GM21619 (cell line): ENCODE measurements around the gene PTMA.
"Not testable (repeated sequence)": the region's sequence is repeated elsewhere in the genome, so short reads cannot be mapped to it uniquely, and the experiment has no call there.

Experiments
- ATAC-seq: cut with Tn5 transposase; IDR thresholded peaks from one replicate; pipeline ENCODE4 v1.9.1; 2021; ENCODE audit not compliant: unreplicated experiment

The PTMA gene

DNA sequence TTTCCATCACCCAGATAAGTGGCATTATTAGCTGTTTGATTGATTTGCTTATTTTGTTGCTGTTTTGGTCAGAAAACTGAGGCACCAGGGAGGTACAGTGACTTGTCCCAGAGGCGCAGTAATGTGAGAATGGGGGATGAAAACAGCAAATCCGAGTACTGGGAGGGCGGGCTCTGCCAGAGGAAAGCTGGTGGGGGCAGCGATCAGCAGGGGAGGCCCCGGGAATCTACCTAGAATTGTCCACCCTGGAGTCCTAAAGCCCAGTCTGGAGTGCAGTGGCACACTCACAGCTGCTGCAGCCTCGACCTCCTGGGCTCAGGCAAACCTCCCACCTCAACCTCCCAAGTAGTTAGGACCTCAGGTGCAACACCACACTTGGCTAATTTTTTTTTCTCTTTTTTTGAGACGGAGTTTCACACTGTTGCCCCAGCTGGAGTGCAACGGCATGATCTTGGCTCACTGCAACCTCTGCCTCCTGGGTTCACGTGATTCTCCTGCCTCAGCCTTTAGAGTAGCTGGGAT is 17.0 kb upstream of the PTMA start:
- ATAC-seq, result no peak

DNA sequence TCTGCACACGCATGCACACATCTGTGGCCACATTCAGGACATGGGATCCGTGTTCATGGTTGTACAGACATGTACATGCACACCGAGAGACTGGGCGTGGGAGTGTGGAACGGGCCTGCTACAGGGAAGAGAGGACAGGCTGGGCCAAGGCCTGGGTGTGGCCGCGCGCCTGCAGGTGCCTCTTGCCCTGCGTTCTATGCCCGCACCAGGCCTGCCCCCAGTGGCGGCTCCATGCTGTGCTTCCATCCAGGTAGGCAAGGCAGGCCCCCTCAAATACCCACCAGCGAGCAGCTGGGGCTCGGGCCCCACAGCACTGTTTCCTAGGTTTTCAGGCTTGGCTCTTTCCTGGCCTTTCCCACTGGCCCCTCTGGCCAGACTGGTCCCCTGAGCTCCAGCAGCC is 15.5 kb upstream of the PTMA start:
- no peak for ATAC-seq

DNA sequence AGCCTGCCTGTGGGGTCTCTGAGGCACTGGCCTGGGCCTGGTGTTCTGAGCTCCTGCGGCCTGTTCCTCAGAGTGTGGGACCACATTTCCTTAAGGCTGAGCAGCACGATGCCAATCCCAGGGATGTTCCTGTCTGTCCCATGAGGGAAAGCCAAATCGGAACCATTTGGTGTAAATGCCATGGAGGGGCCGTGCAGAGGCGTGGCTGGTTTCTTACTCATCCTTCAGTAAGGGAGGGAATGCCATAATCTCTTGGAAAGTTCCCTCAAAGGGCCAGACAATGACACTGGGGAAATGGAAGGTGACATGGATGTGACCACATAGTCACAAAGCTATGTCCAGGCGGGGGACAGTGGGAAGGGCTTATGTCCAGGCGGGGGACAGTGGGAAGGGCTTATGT is 14.4 kb upstream of the PTMA start:
- ATAC-seq, result no peak

DNA sequence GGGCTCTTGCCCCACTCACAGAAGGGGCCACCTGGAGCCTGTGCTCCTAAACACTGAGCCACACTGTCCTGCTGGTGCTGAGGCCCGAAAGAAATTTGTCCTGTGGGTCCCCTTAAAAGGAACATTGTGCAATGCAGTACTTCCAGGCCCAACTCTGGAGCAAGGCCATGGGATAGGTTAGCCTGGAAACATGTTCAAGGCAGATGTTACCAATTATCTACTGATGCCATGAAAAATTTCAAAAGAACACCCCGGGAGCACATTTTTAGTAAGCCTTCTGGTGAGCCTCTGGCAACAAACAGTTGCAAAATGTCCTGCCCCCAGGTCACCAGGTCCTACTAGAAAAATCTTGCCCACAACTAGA is 12.3 kb upstream of the PTMA start:
- no peak for ATAC-seq

DNA sequence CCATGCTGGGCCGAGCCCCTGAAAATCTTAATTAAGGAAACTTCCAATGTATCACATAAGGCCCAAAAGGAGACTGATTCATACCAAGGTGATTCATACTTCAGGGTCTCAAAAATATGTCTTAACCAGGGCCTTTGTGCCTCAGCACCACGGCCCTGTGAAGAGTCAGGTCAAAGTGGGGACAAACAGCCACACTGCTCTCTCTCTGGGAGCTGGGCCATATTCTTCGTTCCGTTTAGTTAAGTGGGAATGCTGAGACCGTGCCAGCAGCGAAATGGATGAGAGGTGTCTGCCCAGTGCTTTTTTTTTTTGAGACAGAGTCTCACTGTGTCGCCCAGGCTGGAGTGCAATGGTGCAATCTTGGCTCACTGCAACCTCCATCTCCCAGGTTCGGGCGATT is 9.3 kb upstream of the PTMA start:
- ATAC-seq, result no peak

DNA sequence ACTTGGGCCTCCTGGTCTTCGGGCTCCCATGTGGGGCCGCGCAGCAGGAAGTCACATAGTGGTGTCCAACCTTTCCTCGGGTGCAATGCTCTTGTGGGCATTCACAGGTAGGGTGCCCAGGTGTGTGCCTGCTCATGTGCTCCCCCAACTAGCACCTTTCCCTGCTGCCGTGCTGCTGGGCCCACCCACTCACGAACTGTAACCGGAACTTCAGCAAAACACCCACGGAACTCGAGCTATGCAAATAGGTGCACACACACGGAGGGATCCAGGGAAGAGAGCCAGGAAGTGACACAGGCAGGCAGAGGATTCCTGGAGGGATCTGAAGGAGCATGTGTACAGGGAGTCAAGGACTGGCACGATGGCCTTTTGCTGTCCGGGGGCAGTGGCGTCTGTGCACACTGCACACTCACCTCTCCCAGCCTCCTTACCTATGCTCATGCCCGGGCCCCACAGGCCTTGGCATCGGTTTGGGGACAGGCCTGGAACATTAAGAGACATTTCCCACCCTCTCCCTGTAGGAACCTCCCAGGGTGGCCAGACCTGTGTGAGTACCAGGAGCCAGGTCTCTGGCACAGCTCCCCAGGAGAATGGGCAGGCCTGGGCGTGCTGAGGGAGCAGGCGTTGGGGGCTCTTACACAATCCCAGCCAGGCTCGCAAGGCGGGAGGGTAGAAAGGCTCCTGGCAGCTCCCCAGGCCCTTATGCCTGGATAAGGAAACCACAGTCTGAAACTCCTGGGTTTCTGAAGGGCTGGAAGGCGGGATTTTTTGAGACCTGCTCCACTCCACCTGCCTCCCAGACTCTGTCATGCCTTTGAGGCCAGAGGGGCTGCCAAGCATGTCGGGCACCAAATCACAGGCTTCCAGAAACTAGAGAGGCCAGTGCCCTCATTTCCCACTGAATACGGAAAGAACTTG is 6.6 kb upstream of the PTMA start:
- no peak for ATAC-seq

DNA sequence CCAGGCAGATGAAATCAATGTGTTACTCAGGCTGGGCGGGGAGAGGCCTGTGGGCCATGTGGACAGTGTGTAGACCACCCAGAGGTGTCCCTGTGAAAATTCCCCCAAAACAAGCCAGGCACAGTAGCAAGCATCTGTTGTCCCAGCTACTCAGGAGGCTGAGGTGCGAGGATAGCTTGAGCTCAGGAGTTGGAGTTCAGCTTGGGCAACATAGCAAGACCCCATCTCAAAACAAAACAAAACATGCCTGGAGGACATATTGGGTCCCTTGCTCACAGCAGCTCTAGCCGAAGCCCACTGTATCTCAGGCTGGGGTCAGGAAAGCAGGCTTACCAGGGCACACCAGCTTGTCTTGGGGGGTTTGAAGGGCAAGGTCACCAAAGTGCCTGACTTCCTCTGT is 4.3 kb upstream of the PTMA start:
- no peak for ATAC-seq

DNA sequence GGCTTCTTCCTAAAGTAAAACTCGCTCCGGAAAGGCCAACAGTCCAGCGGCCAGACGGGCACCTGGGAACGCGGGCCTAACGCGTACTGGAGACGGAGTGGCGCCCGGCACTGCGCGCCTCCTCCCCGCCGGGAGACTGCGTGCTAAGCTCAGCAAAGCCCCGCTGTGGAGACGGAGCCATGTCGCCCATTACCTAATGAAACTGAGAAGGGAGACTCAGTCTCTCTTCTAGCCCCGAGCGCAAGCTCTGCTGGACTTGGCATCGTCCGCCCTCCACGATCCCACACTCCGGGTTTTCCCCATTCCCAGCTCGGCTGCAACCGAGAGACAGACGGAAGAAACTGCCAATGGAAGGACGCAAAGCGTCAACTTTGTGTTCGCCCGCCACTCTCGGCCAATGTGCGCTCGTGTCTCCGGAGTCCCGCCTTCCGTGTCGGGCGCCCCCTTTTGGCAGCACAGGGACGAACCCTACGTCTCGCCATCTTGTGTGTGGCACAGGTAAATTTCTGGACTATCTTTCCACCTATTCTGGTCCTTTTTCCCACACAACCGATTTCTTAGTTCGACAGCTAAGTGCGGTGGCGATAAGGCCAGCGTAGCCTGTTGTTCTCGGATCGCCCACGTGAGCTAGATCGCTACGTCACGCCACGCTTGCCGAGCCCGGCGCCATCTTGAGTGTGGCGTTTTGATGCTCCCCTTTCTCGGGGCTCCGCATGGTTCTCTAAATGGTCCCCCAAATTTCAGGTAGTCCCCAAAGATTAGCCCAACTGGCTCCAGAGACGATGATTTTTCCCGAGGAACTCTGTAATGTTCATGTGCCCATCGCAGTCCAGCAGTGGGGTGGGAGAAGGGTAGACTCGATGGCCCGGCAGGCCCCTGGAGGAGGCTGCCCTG is 1.3 kb upstream of the PTMA start:
- peak; percentile 38 for ATAC-seq

DNA sequence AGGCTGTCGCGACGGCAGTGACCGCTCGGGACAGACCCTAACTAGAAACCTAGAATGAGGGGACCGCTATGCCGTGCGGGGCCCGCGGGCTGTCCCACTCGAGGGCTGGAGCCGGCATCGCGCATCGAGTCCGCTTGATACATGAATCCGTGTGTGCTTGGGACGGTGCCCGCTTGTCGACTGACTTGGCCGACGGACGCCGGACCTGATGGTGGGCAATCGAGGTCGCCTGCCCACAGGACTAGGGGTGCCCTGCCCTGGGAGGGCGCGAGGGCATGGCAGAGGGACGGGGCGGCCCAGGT is 749 bp upstream of the PTMA start:
- ATAC-seq, result no peak

DNA sequence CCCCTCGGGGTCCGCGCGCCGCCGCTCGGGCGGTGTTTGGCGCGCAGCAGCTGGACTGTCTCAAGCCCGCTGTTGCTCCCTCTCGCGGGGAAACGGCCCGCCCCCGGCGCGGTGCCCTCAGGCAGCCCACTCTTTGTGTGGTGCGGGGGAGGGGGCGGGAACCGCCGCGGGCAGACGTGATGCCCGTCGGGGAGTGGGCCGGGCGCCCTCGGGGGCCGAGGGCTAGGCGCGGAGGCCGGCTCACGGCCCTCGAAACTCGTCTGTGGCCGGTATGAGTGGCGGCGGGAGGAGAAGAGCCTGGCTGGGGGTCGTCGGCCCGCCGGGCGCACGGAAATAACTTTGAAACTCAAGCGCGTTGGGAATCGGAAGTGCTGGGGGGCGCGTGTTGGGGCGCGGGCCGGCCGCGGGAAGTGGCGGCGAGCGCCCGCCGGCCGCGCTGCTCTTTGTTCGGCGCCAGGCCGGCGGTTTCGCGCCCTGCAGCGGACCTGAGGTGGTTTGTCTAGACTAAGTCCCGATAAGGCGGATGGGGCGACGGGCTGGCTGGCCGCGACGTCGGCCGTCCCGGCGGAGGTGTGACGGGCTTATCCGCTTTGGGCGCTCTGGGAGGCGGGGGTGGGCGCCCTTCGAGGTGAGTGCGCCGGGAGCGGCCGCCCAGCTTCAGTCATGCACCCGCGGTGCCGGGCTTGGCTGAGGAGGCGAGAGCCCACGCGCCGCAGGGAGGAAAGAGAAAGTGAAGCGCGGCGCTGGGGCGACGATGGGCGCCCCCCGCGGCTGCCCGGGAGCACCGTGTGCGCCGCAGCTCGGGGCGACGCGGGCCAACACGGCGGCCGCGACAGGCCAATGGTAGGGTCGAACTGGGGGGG is 679 bp downstream of the PTMA start:
- ATAC-seq, result no peak

DNA sequence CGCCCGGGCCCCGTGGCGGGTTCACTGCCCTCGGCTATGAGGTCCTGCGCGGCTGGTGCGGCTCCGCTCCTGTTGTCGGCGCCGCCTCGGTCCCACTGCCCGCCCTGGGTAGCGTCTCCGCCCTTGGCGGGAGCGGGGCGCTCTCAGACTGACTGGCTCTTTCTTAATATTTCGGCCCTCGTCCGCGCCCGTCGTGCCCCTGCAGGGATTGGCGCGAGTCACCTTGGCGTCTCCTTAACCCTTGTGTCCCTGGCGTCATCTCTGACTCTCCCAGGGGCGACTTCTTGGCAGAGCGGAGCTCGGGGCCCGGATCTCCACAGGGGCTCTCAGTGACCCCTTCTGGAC is 1.3 kb downstream of the PTMA start:
- no peak for ATAC-seq

DNA sequence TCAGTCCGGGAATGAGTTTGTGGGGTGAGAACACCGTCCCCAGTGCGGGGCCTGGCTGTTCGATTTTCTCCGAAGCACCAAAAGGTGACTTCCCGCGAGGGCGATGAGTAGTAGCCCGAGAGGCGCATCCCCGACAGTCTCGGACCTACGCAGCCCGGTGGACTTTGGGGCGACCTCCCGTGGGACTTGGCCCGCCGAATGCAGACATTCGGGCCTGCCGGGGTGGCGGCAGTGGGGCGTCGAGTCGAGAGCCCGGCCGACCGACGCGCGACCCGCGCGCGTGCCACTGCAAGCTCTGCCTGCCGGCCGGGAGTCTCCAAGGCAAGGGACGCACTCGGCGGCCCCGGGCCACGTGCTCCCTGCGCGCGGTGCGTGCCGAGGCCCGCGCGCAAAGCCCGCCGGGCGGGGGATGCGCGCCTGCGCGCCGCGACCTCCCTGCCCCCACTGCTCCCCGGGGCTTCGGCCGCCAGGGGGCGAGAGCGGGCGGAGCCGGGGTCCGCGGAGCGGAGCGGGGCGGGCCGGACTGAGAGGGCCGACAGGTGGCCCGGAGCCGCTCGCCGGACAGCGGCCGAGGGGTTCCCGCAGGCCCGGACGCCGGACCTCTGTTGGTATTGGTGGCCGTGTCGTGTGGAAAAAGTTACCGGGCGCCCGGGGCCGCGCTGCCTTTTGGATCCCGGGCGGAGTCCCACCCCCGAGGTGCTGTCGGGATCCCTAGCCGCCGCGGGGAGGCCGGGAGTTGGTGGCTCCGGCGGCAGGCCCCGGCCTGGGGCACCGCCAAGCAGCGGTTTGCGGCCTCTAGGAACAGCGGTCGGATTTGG is 1.9 kb downstream of the PTMA start:
- ATAC-seq, result peak; percentile 12

DNA sequence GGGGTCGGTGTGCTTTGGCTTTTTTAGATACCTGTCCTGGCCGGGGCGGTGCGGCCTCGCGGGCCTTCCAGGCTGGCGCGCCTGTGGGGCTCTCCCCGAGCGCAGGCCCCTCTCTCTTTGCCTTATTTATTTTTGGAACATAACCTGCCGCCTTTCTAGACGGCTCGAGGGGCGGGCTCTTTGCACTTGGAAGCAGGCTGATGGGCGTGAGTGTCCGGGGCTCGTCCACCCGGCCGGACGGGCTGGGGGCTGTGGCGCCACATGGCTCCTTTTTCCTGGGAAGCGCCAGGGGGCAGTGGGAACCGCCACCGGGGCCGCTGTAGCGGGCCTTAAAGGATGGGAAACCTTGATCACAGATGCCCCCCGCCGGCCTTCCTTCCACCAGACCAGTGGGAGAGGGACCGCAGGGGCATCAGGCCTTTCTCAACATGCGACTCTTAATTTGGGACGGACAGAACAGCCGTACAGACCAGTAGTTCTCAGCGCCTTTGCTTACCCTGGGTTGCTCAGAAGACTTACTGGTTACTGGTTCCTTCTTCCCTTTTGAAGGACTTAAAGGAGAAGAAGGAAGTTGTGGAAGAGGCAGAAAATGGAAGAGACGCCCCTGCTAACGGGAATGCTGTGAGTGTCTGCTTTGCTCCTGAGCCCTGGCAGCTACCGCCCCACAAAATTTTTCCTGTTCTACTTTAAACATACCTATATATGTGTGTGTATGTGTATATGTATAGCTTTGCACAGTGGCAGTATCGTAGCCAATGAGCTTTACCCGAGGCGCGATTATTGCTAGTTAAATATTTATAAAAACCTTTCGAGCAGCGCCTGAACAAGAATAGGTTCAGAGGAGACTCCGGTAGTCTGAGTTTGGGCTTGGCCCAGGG is 2.7 kb downstream of the PTMA start:
- ATAC-seq, result no peak

DNA sequence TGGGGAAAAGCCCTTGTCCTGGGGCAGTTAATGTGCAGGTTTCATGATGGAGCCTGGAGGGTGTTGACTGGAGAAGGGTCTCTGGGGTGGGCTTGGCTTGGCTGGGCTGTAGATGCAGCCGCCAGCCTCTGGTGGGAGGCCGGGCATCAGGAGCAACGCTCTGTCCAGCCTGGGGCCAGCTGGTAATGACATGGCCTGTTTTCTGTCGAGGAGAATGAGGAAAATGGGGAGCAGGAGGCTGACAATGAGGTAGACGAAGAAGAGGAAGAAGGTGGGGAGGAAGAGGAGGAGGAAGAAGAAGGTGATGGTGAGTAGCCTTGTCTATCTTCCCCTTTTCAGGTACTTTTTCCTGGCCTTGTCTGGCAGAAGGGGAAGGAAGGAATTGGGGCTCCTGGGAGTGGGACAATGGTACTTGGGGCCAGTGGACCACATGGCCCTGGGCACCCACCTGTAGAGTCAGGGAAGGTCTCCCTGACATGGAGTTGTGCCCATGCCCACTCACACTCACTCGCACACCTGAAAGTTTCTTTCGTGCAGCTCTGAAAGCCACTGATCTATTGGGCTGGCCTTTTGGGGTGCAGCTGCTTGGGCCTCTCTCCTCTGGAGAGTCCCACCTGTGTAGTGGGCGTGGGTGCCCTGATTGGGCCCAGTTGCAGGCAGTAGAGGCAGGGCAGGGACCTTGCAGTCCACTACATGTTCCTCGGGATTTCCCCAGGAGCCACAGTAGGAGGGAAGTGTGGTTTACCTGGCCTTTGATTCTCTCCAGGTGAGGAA is 3.5 kb downstream of the PTMA start:
- no peak for ATAC-seq

DNA sequence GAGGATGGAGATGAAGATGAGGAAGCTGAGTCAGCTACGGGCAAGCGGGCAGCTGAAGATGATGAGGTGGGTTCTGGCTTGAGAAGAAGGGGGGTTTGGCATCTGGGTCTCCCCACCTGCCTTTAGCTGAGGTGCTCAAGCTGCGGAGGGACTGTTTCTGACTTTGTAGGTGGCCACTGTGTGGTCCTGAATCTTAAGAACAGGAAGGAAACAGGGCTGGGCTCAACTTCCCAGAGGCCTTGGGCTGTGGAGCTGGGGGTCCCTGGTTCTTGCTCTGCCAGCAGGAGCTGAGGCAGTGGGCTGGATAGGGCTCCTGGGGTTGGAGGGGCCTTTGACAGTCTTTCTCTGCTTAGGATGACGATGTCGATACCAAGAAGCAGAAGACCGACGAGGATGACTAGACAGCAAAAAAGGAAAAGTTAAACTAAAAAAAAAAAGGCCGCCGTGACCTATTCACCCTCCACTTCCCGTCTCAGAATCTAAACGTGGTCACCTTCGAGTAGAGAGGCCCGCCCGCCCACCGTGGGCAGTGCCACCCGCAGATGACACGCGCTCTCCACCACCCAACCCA is 4.2 kb downstream of the PTMA start:
- not testable (repeated sequence) for ATAC-seq

DNA sequence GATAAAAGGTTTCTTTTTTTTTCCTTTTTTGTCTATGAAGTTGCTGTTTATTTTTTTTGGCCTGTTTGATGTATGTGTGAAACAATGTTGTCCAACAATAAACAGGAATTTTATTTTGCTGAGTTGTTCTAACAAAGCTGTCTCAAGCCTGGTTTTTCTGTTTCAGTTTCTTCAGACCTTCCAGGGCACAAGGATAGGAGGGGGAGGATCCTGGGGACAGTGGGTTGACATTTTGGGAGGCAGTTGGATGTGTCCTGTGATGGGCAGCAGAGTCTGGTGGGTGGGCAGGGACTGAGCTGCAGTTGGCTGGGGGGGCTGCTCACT is 5.0 kb downstream of the PTMA start:
- ATAC-seq, result not testable (repeated sequence)

DNA sequence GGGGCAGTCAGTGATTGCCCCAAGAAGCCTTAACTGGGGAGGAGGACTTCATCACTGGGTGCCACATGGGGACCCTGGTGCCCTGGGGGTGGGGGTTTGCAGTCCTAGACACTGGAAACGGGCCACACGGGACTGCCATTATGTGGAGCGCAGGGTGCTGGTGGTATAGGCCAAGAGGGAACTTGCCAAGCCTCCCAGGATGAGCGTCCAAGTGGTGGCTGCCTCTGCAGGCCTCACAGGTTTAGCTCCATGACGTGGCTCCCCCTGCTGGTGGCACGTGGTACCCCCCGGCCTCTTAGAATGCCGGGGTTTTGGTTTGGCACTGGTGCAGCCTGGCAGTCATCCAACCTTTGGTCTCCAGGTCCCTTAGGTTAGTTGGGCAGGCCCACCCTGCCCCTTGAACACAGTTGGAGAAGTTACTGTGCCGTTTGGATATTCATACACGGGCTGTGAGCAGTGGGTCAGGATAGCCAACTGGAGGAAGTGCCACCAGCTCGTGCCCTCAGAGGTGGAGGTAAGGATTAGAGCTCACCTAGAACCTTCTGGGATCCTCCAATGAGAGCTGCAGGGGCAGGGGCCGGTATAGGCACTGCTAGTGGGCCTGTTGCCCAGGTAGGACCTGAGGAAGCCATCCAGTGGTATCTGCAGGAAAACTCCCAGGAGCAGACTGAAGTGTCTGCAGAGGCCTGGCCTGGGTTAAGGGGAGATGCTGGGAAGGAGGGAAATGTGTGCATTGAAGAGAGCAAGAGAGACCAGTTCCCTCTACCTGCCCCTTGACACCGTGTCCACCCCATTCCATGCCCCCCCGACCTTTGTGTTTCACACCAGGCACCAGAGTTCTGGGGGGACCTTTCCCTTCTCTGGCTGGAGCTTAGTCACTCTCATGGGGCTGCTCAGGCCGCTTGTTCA is 5.7 kb downstream of the PTMA start:
- no peak for ATAC-seq
